Neural crest cell (in vitro differentiated cells): ENCODE data around the gene HPS4. TPM values are rescaled to one million over a fixed set of nuclear protein-coding genes. Genes with fewer than 3 reads are reported as not detected.

Experiments used
- DNase-seq: peaks from one replicate; pipeline ENCODE4 v3.0.0; 2021; ENCODE audit warnings: low read depth, mixed read lengths, low spot score
- H3K27ac Mint-ChIP-seq: one replicate; pipeline ENCODE4 v1.8.0; 2021; ENCODE audit warnings: mild to moderate bottlenecking, mixed read lengths; ENCODE audit not compliant: unreplicated experiment
- H3K27me3 Mint-ChIP-seq: 2 replicates; pipeline ENCODE4 v1.8.0; 2021; ENCODE audit warnings: low read depth, mild to moderate bottlenecking, mixed read lengths
- H3K36me3 Mint-ChIP-seq: 2 replicates; pipeline ENCODE4 v1.8.0; 2021; ENCODE audit warnings: low read depth, mild to moderate bottlenecking, mixed read lengths
- H3K4me1 Mint-ChIP-seq: 2 replicates; pipeline ENCODE4 v1.8.0; 2021; ENCODE audit warnings: mixed read lengths
- H3K4me3 Mint-ChIP-seq: one replicate; pipeline ENCODE4 v1.8.0; 2021; ENCODE audit warnings: mild to moderate bottlenecking, mixed read lengths
- H3K9me3 Mint-ChIP-seq: 2 replicates; pipeline ENCODE4 v1.8.0; 2021; ENCODE audit warnings: mixed read lengths
- total RNA-seq: library from RNA; stranded (reverse); gene quantifications from 2 replicates; pipeline ENCODE4 v1.2.1, GENCODE V29; 2021
- TF ChIP-seq, protein P1 (sequence below): fragments of 200-600 bp; sonication (generic); conservative IDR thresholded peaks from 2 replicates; pipeline ENCODE4 v1.5.0; 2021; ENCODE audit warnings: antibody characterized with exemption, mild to moderate bottlenecking

The HPS4 gene
- total RNA-seq, 1 donor from 2014 or later, result 48.5 TPM

DNA sequence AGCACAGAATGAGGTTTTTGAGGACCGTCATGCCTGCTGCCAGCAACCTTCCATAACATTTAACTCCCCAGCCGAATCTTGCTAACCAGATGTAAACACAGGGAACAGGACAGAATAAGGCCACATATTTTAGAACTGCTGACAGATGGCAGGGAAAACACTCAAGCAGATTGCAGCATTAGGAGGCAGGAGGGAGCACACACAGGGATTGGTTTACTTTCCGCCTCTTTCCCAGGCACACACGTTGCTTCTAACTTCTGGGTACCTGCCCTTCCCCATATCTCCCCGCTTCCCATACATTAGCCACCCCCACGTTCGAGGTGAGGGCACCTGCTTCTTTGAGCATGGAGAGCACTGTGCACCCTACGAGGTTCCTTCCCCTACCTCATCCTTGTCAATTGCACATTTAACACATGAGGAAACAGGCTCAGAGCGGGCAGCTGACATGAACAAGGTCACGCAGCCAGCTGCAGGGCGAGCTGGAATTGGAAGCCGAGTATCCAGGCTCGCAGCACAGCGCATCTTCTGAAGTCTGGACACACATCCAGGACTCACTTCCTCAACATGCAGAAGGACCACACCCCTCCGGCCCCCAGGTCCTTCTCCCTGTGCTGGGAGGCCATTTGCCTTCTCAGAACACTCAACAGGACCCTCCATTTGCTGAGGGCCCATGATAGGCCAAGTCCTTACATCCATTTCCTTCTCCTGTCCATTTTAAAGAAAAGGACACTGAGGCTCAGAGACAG is 35.8 kb downstream of the HPS4 start:
- no peaks in the 10 kb centered on the region for H3K9me3 Mint-ChIP-seq
- no peak overlapping the region for H3K4me3 Mint-ChIP-seq
- no peaks in the 10 kb centered on the region for H3K4me1 Mint-ChIP-seq
- TF ChIP-seq, protein P1, sequence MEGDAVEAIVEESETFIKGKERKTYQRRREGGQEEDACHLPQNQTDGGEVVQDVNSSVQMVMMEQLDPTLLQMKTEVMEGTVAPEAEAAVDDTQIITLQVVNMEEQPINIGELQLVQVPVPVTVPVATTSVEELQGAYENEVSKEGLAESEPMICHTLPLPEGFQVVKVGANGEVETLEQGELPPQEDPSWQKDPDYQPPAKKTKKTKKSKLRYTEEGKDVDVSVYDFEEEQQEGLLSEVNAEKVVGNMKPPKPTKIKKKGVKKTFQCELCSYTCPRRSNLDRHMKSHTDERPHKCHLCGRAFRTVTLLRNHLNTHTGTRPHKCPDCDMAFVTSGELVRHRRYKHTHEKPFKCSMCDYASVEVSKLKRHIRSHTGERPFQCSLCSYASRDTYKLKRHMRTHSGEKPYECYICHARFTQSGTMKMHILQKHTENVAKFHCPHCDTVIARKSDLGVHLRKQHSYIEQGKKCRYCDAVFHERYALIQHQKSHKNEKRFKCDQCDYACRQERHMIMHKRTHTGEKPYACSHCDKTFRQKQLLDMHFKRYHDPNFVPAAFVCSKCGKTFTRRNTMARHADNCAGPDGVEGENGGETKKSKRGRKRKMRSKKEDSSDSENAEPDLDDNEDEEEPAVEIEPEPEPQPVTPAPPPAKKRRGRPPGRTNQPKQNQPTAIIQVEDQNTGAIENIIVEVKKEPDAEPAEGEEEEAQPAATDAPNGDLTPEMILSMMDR, result no peak
- no peak for DNase-seq
- peak overlapping the region; percentile 43 for H3K27ac Mint-ChIP-seq
- H3K27me3 Mint-ChIP-seq, result no peaks in the 10 kb centered on the region
- H3K36me3 Mint-ChIP-seq, result peaks cover 7% of the 10 kb centered on the region

DNA sequence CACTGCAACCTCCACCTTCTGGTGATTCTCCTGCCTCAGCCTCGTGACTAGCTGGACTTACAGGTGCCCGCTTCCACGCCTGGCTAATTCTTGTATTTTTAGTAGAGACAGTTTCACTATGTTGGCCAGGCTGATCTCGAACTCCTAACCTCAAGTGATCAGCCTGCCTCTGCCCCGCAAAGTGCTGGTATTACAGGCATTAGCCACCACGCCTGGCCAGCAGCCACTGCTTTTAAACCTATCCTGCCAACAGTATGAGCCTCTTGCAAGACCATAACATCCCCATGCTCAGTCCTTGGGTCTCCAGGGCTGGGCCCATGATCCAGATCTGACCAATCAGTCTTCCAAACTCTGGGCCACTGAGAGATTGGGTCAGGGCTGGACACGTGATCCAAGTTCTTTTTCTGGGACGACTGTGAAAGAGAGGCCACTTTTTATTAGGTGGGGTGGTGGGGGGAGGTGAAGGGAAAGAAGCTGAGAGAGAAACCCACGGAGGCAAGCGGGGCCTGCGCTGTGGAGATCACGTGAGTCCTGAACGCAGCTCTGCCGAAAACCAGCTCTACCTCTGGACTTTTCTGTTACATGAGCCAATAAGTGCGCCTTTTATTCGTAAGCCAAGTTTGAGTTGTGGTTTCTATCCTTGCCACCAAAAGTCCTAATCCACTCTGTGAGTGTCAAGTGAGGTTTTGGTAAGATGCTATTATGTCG is 36.6 kb downstream of the HPS4 start:
- TF ChIP-seq, protein P1, result no peak
- no peak overlapping the region for H3K27ac Mint-ChIP-seq
- H3K27me3 Mint-ChIP-seq, result no peaks in the 10 kb centered on the region
- no peak for DNase-seq
- H3K4me3 Mint-ChIP-seq, result no peak overlapping the region
- H3K36me3 Mint-ChIP-seq, result peaks cover 7% of the 10 kb centered on the region
- no peaks in the 10 kb centered on the region for H3K4me1 Mint-ChIP-seq
- no peaks in the 10 kb centered on the region for H3K9me3 Mint-ChIP-seq

DNA sequence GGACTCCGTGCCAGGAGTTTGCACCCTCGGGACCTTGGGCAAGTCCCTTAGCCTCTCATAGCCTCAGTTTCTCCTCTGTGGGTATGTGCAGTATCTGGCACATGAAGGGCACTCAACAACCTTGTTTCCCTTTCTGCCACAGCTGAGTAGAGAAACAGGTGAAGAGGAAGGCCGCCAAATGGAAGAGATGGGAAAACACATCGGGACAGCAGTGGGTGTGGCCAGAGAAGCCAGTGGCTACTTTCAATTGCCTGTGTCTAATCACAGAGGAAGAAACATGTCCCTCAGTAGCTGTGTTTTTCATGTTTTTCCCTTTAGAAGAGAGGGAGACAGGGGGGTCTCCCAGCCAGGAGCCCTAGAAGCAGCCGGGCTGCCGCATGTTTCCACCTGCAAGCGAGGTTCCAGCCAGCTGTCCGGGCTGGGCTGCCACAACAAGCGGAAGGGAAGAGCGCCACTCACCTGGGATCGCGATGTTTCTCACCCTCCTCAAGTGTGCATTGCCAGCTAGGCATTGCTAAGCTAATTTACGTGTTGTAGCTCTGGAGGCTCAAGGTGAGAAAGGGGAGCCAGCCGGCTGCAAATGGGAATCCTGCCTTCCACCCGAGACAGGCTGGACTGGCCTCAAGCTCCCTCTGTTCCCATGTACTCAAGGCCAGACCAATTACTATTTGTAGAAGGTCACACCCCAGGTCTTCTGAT is 37.9 kb downstream of the HPS4 start:
- DNase-seq, result no peak
- no peaks in the 10 kb centered on the region for H3K4me1 Mint-ChIP-seq
- TF ChIP-seq, protein P1, result no peak
- no peak overlapping the region for H3K27ac Mint-ChIP-seq
- no peak overlapping the region for H3K4me3 Mint-ChIP-seq
- H3K9me3 Mint-ChIP-seq, result no peaks in the 10 kb centered on the region
- H3K36me3 Mint-ChIP-seq, result peaks cover 3% of the 10 kb centered on the region
- no peaks in the 10 kb centered on the region for H3K27me3 Mint-ChIP-seq

DNA sequence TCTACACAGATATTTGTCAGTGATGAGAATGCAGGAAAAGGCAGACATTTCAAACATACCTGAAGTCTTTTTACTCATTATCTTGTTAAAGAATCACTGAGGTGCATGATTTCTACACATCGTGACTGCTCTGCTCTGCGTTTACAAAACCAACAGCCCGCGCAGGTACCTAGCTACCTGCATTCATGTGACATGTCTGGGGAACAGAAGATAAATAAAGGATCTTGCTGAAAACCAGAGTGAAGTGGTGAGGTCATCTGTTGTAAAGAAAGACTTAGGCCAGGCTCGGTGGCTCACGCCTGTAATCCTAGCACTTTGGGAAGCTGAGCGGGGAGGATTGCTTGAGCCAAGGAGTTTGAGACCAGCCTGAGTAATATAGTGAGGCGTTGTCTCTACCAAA is 38.8 kb downstream of the HPS4 start:
- TF ChIP-seq, protein P1, result no peak
- Mint-ChIP-seq H3K27ac (no peak overlapping the region), H3K36me3 (no peaks in the 10 kb centered on the region), H3K4me1 (no peaks in the 10 kb centered on the region), H3K4me3 (no peak overlapping the region), H3K9me3 (no peaks in the 10 kb centered on the region), H3K27me3 (no peaks in the 10 kb centered on the region)
- no peak for DNase-seq

DNA sequence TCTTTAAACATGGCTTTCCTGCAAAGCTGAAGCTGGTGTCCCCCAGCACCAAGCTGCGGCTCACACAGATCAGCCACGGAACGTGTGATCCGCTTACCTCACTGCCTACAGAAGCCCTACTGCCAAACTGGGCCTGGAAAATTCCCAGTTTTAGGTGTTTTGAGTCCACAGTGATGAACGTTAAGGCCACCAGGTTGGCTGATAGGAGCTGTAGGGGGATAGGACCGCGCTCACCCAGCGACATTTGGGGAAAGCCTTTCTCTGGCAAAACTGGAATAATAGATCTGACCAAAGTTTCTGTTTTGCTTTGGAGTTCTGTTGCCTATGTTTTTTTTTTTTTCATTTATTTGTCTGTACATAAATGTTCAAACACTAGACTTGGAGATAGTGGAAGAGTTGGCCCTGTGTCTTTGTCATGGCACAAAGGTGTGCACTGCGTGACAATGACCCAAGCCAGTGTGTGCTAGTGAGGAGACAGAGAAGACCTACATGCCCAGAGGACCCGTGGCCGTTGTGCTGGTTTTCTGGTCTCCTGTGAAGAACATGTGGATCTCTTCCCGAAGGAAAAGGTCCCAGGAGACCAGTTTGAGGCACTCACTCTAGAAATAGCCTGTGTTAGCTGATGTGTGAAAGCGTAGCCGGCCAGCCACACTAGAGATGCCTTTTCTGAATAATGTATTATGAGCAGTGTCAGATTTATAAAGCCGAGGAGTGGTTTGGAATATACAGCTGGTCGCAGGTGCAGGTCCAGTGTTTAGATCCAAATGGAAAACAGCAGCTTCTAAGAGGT is 39.5 kb downstream of the HPS4 start:
- no peak overlapping the region for H3K27ac Mint-ChIP-seq
- no peaks in the 10 kb centered on the region for H3K4me1 Mint-ChIP-seq
- DNase-seq, result no peak
- no peaks in the 10 kb centered on the region for H3K9me3 Mint-ChIP-seq
- no peaks in the 10 kb centered on the region for H3K27me3 Mint-ChIP-seq
- TF ChIP-seq, protein P1, result no peak
- H3K36me3 Mint-ChIP-seq, result no peaks in the 10 kb centered on the region
- no peak overlapping the region for H3K4me3 Mint-ChIP-seq
